Neural crest cell (in vitro differentiated cells): ENCODE results near the gene PFKFB2. TPM values are rescaled to one million over a fixed set of nuclear protein-coding genes. Genes with fewer than 3 reads are reported as not detected.

ENCODE experiments used
- DNase-seq: peaks from one replicate; pipeline ENCODE4 v3.0.0; 2021; ENCODE audit warnings: low read depth, mixed read lengths, low spot score
- H3K27ac Mint-ChIP-seq: one replicate; pipeline ENCODE4 v1.8.0; 2021; ENCODE audit warnings: mild to moderate bottlenecking, mixed read lengths; ENCODE audit not compliant: unreplicated experiment
- H3K27me3 Mint-ChIP-seq: 2 replicates; pipeline ENCODE4 v1.8.0; 2021; ENCODE audit warnings: low read depth, mild to moderate bottlenecking, mixed read lengths
- H3K36me3 Mint-ChIP-seq: 2 replicates; pipeline ENCODE4 v1.8.0; 2021; ENCODE audit warnings: low read depth, mild to moderate bottlenecking, mixed read lengths
- H3K4me1 Mint-ChIP-seq: 2 replicates; pipeline ENCODE4 v1.8.0; 2021; ENCODE audit warnings: mixed read lengths
- H3K4me3 Mint-ChIP-seq: one replicate; pipeline ENCODE4 v1.8.0; 2021; ENCODE audit warnings: mild to moderate bottlenecking, mixed read lengths
- H3K9me3 Mint-ChIP-seq: 2 replicates; pipeline ENCODE4 v1.8.0; 2021; ENCODE audit warnings: mixed read lengths
- CTCF ChIP-seq: fragments of 200-600 bp; sonication (generic); conservative IDR thresholded peaks from 2 replicates; pipeline ENCODE4 v1.5.0; 2021; ENCODE audit warnings: antibody characterized with exemption, mild to moderate bottlenecking
- total RNA-seq: library from RNA; stranded (reverse); gene quantifications from 2 replicates; pipeline ENCODE4 v1.2.1, GENCODE V29; 2021

The PFKFB2 gene
- total RNA-seq, 1 donor from 2014 or later, result 8.6 TPM

DNA sequence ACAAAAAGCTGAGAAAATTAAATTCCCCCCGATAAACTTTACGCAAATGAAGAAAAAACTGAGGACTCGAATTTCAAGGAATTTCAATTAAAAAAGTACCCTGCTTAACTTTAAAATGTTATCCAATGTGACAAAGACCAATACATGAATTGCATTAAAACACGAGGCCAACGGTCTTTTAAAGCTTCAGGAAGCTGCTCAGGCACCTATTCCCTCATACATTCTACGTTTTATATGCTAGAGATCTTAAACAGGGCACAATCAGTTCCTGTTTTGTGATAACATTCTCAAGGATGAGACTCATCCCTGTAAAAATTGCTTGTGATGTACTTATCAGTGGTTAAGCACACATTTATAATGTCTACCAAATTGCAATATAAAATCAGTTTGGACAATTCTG is 5.0 kb upstream of the PFKFB2 start:
- H3K27ac Mint-ChIP-seq, result no peak overlapping the region
- H3K27me3 Mint-ChIP-seq, result peaks cover 4% of the 10 kb centered on the region
- H3K4me3 Mint-ChIP-seq, result peak overlapping the region; percentile 10
- no peak for TF ChIP-seq CTCF
- DNase-seq, result no peak
- peaks cover 3% of the 10 kb centered on the region for H3K9me3 Mint-ChIP-seq
- peaks cover 8% of the 10 kb centered on the region for H3K36me3 Mint-ChIP-seq
- peaks cover 48% of the 10 kb centered on the region for H3K4me1 Mint-ChIP-seq

GRCh38 chr1:207049054-207049453 is 4.0 kb upstream of the PFKFB2 start:
- H3K36me3 Mint-ChIP-seq, result peaks cover 8% of the 10 kb centered on the region
- H3K4me3 Mint-ChIP-seq, result peak overlapping the region; percentile 99
- no peak for DNase-seq
- no peak overlapping the region for H3K27ac Mint-ChIP-seq
- H3K27me3 Mint-ChIP-seq, result peaks cover 9% of the 10 kb centered on the region
- peaks cover 54% of the 10 kb centered on the region for H3K4me1 Mint-ChIP-seq
- H3K9me3 Mint-ChIP-seq, result peaks cover 3% of the 10 kb centered on the region
- TF ChIP-seq CTCF, result no peak

- Mint-ChIP-seq H3K9me3 (peaks cover 3% of the 10 kb centered on the region), H3K27ac (peak overlapping the region; percentile 24), H3K4me3 (peak overlapping the region; percentile 99), H3K4me1 (peaks cover 54% of the 10 kb centered on the region), H3K27me3 (peaks cover 11% of the 10 kb centered on the region), H3K36me3 (peaks cover 8% of the 10 kb centered on the region)
- TF ChIP-seq CTCF, result no peak
- no peak for DNase-seq
These were observed 3.6 kb upstream of the PFKFB2 start for GRCh38 chr1:207049514-207049913.

- Mint-ChIP-seq H3K4me1 (peaks cover 54% of the 10 kb centered on the region), H3K27ac (peak overlapping the region; percentile 99), H3K4me3 (peak overlapping the region; percentile 99), H3K36me3 (peaks cover 8% of the 10 kb centered on the region), H3K27me3 (peaks cover 12% of the 10 kb centered on the region), H3K9me3 (peaks cover 3% of the 10 kb centered on the region)
- DNase-seq, result peak; percentile 25
- peak; percentile 92 for TF ChIP-seq CTCF
These were observed 3.1 kb upstream of the PFKFB2 start for GRCh38 chr1:207049974-207050391.

GRCh38 chr1:207050480-207051190 is 2.4 kb upstream of the PFKFB2 start:
- peak overlapping the region; percentile 99 for H3K4me3 Mint-ChIP-seq
- peaks cover 6% of the 10 kb centered on the region for H3K36me3 Mint-ChIP-seq
- no peak for TF ChIP-seq CTCF
- peak; percentile 89 for DNase-seq
- H3K27me3 Mint-ChIP-seq, result peaks cover 12% of the 10 kb centered on the region
- H3K27ac Mint-ChIP-seq, result peak overlapping the region; percentile 99
- H3K9me3 Mint-ChIP-seq, result peaks cover 3% of the 10 kb centered on the region
- H3K4me1 Mint-ChIP-seq, result peaks cover 52% of the 10 kb centered on the region
